HEK293 (cell line): ENCODE results near the gene ACTA2.

Experiments used
- HOXA7 ChIP-seq: sonication (generic); formaldehyde crosslinking; IDR thresholded peaks from 2 replicates; pipeline ENCODE4 v1.8.1; 2022; ENCODE audit warnings: missing genetic modification reagents, borderline replicate concordance
- KLF16 ChIP-seq: fragments of 450-650 bp; formaldehyde crosslinking; IDR thresholded peaks from 2 replicates; pipeline ENCODE4 v1.5.1; 2017; ENCODE audit warnings: missing biosample characterization, missing genetic modification characterization
- PRDM1 ChIP-seq: fragments of 450-650 bp; formaldehyde crosslinking; IDR thresholded peaks from 2 replicates; pipeline ENCODE4; 2016; ENCODE audit warnings: missing biosample characterization, missing genetic modification characterization
- RBAK ChIP-seq: fragments of 450-650 bp; formaldehyde crosslinking; IDR thresholded peaks from 2 replicates; pipeline ENCODE4 v1.5.1; 2016; ENCODE audit warnings: missing biosample characterization, missing genetic modification characterization
- SCRT2 ChIP-seq: fragments of 450-650 bp; formaldehyde crosslinking; IDR thresholded peaks from 2 replicates; pipeline ENCODE4 v1.5.1; 2016; ENCODE audit warnings: missing biosample characterization, missing genetic modification characterization
- TRIM28 ChIP-seq: IDR thresholded peaks from 2 replicates; pipeline ENCODE4 v1.6.1; 2011; ENCODE audit warnings: low read length, control low read depth, borderline replicate concordance
- WT1 ChIP-seq: fragments of 450-650 bp; formaldehyde crosslinking; IDR thresholded peaks from 2 replicates; pipeline ENCODE4 v1.5.1; 2016; ENCODE audit warnings: missing biosample characterization, missing genetic modification characterization
- ZBTB17 ChIP-seq: fragments of 450-650 bp; formaldehyde crosslinking; IDR thresholded peaks from 2 replicates; pipeline ENCODE4 v1.5.1; 2016; ENCODE audit warnings: missing biosample characterization, missing genetic modification characterization
- ZBTB48 ChIP-seq: fragments of 450-650 bp; formaldehyde crosslinking; IDR thresholded peaks from 2 replicates; pipeline ENCODE4 v1.5.1; 2016; ENCODE audit warnings: missing biosample characterization, missing genetic modification characterization
- ZFP69B ChIP-seq: fragments of 450-650 bp; formaldehyde crosslinking; IDR thresholded peaks from 2 replicates; pipeline ENCODE4 v1.5.1; 2016; ENCODE audit warnings: missing biosample characterization, missing genetic modification characterization
- ZIC2 ChIP-seq: fragments of 450-650 bp; formaldehyde crosslinking; IDR thresholded peaks from 2 replicates; pipeline ENCODE4 v1.5.1; 2016; ENCODE audit warnings: missing biosample characterization, missing genetic modification characterization
- ZNF112 ChIP-seq: fragments of 450-650 bp; formaldehyde crosslinking; IDR thresholded peaks from 2 replicates; pipeline ENCODE4 v1.5.0; 2017; ENCODE audit warnings: missing biosample characterization, missing genetic modification characterization
- ZNF16 ChIP-seq: fragments of 450-650 bp; formaldehyde crosslinking; IDR thresholded peaks from 2 replicates; pipeline ENCODE4 v1.5.1; 2016; ENCODE audit warnings: low read depth, missing biosample characterization, missing genetic modification characterization
- ZNF335 ChIP-seq: fragments of 450-650 bp; formaldehyde crosslinking; conservative IDR thresholded peaks from 2 replicates; pipeline ENCODE4 v1.5.1; 2016; ENCODE audit warnings: missing biosample characterization, missing genetic modification characterization
- ZNF366 ChIP-seq: fragments of 450-650 bp; formaldehyde crosslinking; conservative IDR thresholded peaks from 2 replicates; pipeline ENCODE4 v1.5.1; 2016; ENCODE audit warnings: missing biosample characterization, missing genetic modification characterization
- ZNF433 ChIP-seq: fragments of 450-650 bp; formaldehyde crosslinking; IDR thresholded peaks from 2 replicates; pipeline ENCODE4 v1.5.1; 2016; ENCODE audit warnings: missing biosample characterization, missing genetic modification characterization, low read depth
- ZNF585B ChIP-seq: fragments of 450-650 bp; formaldehyde crosslinking; IDR thresholded peaks from 2 replicates; pipeline ENCODE4 v1.5.1; 2016; ENCODE audit warnings: missing biosample characterization, missing genetic modification characterization
- ZNF600 ChIP-seq: fragments of 450-650 bp; formaldehyde crosslinking; IDR thresholded peaks from 2 replicates; pipeline ENCODE4 v1.5.1; 2016; ENCODE audit warnings: missing biosample characterization, missing genetic modification characterization
- ZNF660 ChIP-seq: fragments of 450-650 bp; IDR thresholded peaks from 2 replicates; pipeline ENCODE4 v1.5.1; 2018; ENCODE audit warnings: missing biosample characterization, mild to moderate bottlenecking, missing genetic modification characterization
- TF ChIP-seq, protein P1 (sequence below): fragments of 450-650 bp; formaldehyde crosslinking; conservative IDR thresholded peaks from 2 replicates; pipeline ENCODE4 v1.5.1; 2016; ENCODE audit warnings: low read depth, missing biosample characterization, missing genetic modification characterization
- TF ChIP-seq, protein P2 (sequence below): fragments of 450-650 bp; formaldehyde crosslinking; IDR thresholded peaks from 2 replicates; pipeline ENCODE4 v1.5.1; 2017; ENCODE audit warnings: missing biosample characterization, mild to moderate bottlenecking, missing genetic modification characterization, moderate library complexity
- TF ChIP-seq, protein P3 (sequence below): fragments of 450-650 bp; formaldehyde crosslinking; IDR thresholded peaks from 2 replicates; pipeline ENCODE4 v1.5.1; 2016; ENCODE audit warnings: missing biosample characterization, missing genetic modification characterization
- TF ChIP-seq, protein P4 (sequence below): IDR thresholded peaks from 2 replicates; pipeline ENCODE4 v1.6.1; 2011; ENCODE audit warnings: mild to moderate bottlenecking, low read depth, low read length, borderline replicate concordance
- TF ChIP-seq, protein P5 (sequence below): fragments of 450-650 bp; formaldehyde crosslinking; IDR thresholded peaks from 2 replicates; pipeline ENCODE4; 2016; ENCODE audit warnings: missing biosample characterization, missing genetic modification characterization
- TF ChIP-seq, protein P6 (sequence below): fragments of 450-650 bp; IDR thresholded peaks from 2 replicates; pipeline ENCODE4 v1.5.1; 2018; ENCODE audit warnings: missing biosample characterization, mild to moderate bottlenecking, missing genetic modification characterization

The ACTA2 gene

DNA sequence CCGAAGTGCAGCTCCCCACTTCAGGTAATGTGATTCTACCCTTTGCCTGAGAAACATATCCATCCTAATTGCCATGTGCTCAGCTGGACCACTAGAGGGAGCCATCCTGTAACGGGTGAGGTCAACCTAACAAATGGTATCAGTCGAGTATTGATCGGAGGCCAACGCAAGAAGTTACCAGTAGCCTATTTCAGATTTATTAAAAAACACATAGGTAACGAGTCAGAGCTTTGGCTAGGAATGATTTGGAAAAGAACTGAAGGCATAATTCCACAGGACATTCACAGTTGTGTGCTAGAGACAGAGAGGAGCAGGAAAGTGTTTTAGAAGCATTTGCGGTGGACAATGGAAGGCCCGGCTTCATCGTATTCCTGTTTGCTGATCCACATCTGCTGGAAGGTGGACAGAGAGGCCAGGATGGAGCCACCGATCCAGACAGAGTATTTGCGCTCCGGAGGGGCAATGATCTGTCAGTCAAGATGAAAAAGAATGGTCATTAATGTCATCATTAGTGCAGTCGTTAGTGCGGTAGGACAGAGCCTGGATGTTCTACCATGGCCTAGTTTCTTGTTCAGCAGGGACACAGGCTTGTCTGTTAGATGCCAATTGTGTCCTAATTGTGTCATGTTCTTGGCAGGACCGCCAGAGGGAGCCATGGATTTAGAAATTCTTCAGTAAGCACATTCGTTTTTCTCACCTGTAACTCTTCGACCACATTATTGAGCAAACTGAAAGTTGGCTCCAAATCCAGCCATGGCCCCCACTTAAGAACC, 17.5 kb downstream of the ACTA2 start (continued):
- TF ChIP-seq, protein P1, sequence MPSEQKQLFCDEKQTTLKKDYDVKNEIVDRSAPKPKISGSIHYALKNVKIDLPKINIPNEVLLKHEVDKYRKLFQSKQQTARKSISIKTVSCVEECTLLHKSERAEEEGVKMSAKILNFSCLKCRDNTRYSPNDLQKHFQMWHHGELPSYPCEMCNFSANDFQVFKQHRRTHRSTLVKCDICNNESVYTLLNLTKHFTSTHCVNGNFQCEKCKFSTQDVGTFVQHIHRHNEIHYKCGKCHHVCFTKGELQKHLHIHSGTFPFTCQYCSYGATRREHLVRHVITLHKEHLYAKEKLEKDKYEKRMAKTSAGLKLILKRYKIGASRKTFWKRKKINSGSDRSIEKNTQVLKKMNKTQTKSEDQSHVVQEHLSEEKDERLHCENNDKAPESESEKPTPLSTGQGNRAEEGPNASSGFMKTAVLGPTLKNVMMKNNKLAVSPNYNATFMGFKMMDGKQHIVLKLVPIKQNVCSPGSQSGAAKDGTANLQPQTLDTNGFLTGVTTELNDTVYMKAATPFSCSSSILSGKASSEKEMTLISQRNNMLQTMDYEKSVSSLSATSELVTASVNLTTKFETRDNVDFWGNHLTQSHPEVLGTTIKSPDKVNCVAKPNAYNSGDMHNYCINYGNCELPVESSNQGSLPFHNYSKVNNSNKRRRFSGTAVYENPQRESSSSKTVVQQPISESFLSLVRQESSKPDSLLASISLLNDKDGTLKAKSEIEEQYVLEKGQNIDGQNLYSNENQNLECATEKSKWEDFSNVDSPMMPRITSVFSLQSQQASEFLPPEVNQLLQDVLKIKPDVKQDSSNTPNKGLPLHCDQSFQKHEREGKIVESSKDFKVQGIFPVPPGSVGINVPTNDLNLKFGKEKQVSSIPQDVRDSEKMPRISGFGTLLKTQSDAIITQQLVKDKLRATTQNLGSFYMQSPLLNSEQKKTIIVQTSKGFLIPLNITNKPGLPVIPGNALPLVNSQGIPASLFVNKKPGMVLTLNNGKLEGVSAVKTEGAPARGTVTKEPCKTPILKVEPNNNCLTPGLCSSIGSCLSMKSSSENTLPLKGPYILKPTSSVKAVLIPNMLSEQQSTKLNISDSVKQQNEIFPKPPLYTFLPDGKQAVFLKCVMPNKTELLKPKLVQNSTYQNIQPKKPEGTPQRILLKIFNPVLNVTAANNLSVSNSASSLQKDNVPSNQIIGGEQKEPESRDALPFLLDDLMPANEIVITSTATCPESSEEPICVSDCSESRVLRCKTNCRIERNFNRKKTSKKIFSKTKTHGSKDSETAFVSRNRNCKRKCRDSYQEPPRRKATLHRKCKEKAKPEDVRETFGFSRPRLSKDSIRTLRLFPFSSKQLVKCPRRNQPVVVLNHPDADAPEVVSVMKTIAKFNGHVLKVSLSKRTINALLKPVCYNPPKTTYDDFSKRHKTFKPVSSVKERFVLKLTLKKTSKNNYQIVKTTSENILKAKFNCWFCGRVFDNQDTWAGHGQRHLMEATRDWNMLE (tag by site-specific recombination): no peak
- peak; percentile 57; the same call in 1 of the 2 replicates for TF ChIP-seq ZBTB17 (tag by site-specific recombination)
- no peak for TF ChIP-seq HOXA7
- TF ChIP-seq ZNF16: no peak
- TF ChIP-seq, protein P2, sequence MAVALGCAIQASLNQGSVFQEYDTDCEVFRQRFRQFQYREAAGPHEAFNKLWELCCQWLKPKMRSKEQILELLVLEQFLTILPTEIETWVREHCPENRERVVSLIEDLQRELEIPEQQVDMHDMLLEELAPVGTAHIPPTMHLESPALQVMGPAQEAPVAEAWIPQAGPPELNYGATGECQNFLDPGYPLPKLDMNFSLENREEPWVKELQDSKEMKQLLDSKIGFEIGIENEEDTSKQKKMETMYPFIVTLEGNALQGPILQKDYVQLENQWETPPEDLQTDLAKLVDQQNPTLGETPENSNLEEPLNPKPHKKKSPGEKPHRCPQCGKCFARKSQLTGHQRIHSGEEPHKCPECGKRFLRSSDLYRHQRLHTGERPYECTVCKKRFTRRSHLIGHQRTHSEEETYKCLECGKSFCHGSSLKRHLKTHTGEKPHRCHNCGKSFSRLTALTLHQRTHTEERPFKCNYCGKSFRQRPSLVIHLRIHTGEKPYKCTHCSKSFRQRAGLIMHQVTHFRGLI (tag by site-specific recombination): no peak
- TF ChIP-seq, protein P3, sequence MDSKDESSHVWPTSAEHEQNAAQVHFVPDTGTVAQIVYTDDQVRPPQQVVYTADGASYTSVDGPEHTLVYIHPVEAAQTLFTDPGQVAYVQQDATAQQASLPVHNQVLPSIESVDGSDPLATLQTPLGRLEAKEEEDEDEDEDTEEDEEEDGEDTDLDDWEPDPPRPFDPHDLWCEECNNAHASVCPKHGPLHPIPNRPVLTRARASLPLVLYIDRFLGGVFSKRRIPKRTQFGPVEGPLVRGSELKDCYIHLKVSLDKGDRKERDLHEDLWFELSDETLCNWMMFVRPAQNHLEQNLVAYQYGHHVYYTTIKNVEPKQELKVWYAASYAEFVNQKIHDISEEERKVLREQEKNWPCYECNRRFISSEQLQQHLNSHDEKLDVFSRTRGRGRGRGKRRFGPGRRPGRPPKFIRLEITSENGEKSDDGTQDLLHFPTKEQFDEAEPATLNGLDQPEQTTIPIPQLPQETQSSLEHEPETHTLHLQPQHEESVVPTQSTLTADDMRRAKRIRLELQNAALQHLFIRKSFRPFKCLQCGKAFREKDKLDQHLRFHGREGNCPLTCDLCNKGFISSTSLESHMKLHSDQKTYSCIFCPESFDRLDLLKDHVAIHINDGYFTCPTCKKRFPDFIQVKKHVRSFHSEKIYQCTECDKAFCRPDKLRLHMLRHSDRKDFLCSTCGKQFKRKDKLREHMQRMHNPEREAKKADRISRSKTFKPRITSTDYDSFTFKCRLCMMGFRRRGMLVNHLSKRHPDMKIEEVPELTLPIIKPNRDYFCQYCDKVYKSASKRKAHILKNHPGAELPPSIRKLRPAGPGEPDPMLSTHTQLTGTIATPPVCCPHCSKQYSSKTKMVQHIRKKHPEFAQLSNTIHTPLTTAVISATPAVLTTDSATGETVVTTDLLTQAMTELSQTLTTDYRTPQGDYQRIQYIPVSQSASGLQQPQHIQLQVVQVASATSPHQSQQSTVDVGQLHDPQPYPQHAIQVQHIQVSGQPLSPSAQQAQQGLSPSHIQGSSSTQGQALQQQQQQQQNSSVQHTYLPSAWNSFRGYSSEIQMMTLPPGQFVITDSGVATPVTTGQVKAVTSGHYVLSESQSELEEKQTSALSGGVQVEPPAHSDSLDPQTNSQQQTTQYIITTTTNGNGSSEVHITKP: no peak
- TF ChIP-seq, protein P4, sequence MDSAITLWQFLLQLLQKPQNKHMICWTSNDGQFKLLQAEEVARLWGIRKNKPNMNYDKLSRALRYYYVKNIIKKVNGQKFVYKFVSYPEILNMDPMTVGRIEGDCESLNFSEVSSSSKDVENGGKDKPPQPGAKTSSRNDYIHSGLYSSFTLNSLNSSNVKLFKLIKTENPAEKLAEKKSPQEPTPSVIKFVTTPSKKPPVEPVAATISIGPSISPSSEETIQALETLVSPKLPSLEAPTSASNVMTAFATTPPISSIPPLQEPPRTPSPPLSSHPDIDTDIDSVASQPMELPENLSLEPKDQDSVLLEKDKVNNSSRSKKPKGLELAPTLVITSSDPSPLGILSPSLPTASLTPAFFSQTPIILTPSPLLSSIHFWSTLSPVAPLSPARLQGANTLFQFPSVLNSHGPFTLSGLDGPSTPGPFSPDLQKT: no peak
- TF ChIP-seq ZNF660: peak; percentile 21; the same call in 1 of the 2 replicates
- TF ChIP-seq ZNF433 (tag by site-specific recombination): no peak
- no peak for TF ChIP-seq ZBTB48 (tag by site-specific recombination)
- TF ChIP-seq KLF16 (tag by site-specific recombination): no peak
- TF ChIP-seq, protein P5, sequence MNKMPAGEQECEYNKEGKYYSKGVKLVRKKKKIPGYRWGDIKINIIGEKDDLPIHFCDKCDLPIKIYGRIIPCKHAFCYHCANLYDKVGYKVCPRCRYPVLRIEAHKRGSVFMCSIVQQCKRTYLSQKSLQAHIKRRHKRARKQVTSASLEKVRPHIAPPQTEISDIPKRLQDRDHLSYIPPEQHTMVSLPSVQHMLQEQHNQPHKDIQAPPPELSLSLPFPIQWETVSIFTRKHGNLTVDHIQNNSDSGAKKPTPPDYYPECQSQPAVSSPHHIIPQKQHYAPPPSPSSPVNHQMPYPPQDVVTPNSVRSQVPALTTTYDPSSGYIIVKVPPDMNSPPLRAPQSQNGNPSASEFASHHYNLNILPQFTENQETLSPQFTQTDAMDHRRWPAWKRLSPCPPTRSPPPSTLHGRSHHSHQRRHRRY (tag by site-specific recombination): no peak
- TF ChIP-seq ZNF112 (tag by site-specific recombination): no peak
- peak; percentile 66; the same call in 1 of the 2 replicates for TF ChIP-seq TRIM28
- TF ChIP-seq RBAK (tag by site-specific recombination): no peak
- no peak for TF ChIP-seq ZNF585B (tag by site-specific recombination)
- no peak for TF ChIP-seq WT1 (tag by site-specific recombination)
- peak; percentile 93 for TF ChIP-seq SCRT2 (tag by site-specific recombination)
- TF ChIP-seq, protein P6, sequence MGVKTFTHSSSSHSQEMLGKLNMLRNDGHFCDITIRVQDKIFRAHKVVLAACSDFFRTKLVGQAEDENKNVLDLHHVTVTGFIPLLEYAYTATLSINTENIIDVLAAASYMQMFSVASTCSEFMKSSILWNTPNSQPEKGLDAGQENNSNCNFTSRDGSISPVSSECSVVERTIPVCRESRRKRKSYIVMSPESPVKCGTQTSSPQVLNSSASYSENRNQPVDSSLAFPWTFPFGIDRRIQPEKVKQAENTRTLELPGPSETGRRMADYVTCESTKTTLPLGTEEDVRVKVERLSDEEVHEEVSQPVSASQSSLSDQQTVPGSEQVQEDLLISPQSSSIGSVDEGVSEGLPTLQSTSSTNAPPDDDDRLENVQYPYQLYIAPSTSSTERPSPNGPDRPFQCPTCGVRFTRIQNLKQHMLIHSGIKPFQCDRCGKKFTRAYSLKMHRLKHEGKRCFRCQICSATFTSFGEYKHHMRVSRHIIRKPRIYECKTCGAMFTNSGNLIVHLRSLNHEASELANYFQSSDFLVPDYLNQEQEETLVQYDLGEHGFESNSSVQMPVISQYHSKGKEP (tag by site-specific recombination): no peak
- TF ChIP-seq ZIC2 (tag by site-specific recombination): no peak
- 0 out of 2 replicates have a peak, but pooled peaks have one; percentile 22 for TF ChIP-seq ZNF335 (tag by site-specific recombination)
- no peak for TF ChIP-seq ZNF600 (tag by site-specific recombination)
- no peak for TF ChIP-seq ZNF366
- TF ChIP-seq PRDM1 (tag by site-specific recombination): peak; percentile 74; the same call in 1 of the 2 replicates
- no peak for TF ChIP-seq ZFP69B (tag by site-specific recombination)
